Tibial artery (tissue), 4 donors: ENCODE data around the gene S100A2.
A peak's percentile ranks its signal among the peaks of the same experiment; 100 is the strongest.

Experiments used
- DNase-seq, 2 donors: peaks; one replicate each; pipeline ENCODE4 v3.0.0-alpha.2; 2019
- H3K27ac ChIP-seq, 2 donors: fragments of 200-600 bp; sonication (generic) in 1 of 2; 1 replicate in 1 of 2; 2 replicates in 1 of 2; pipeline ENCODE4 v1.5.1; 2018 to 2019; ENCODE audit warnings: mild to moderate bottlenecking in 1 of 2
- H3K27me3 ChIP-seq, 2 donors: fragments of 200-600 bp; sonication (generic) in 1 of 2; one replicate each; pipeline versions ENCODE4 v1.5.1 to v1.6.0; 2016 to 2019
- H3K36me3 ChIP-seq, 3 donors: fragments of 200-600 bp; sonication (generic) in 2 of 3; one replicate each; pipeline ENCODE4 v1.5.1; 2016 to 2019; ENCODE audit warnings: mild to moderate bottlenecking in 2 of 3
- H3K4me1 ChIP-seq, 4 donors: fragments of 200-600 bp; sonication (generic) in 2 of 4; 1 replicate in 3 of 4; 2 replicates in 1 of 4; pipeline ENCODE4 v1.5.1; 2016 to 2019
- H3K4me3 ChIP-seq, 2 donors: fragments of 200-600 bp; sonication (generic) in 1 of 2; 1 replicate in 1 of 2; 2 replicates in 1 of 2; pipeline ENCODE4 v1.5.1; 2018 to 2019; ENCODE audit warnings: mild to moderate bottlenecking in 2 of 2
- H3K9me3 ChIP-seq, 3 donors: fragments of 200-600 bp; sonication (generic) in 1 of 3; one replicate each; pipeline ENCODE4 v1.5.1; 2016 to 2019
- intact Hi-C: fragments of 100-400 bp; cut with DNase I; formaldehyde crosslinking; loops from one replicate; pipeline ENCODE4 v1.15.0; 2023; ENCODE audit warnings: low total_unique reads
- TF ChIP-seq, protein P1 (sequence below), 2 experiments: fragments of 200-600 bp in 1 of 2; fragments of 450-650 bp in 1 of 2; IDR thresholded peaks; one replicate each; pipeline ENCODE4 v1.5.1; 2017 to 2019; ENCODE audit warnings: antibody characterized with exemption in 2 of 2, mild to moderate bottlenecking in 1 of 2, moderate library complexity in 1 of 2

Gene S100A2

DNA sequence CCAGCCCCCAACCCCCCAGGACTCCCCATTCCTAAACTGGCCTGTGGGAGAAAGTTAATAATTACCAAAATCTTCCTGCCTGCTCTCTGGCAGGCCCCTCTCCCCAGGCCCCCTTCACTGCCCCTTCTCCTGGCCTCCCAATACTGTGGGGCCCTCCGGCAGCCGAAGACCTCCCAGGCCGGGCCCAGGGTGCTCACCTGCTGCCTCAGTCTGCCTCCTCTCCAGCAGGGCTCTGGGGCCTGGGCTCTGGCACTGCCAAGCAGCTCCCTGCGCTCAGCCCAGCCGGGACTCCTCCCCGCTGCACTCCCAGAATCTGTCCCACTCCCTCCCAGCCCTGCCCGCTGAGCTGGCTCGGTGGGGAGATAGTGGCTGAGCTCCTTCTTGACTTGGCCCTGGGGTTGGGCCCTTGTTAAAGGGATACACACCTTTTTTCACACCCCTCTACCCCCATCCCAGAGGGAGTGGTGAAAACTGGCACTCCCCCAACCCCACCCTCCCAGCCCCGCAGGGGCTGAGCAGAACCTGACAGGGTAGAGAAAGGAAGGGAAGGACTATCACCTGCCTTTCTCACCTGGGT, 47.2 kb upstream of the S100A2 start, which contains the start of gene S100A16:
S100A16 (minus strand) TSS at position 383 of the 577 bp plus-strand sequence. CDS start 4,986 bp downstream, outside the sequence.
- Histone ChIP-seq H3K27ac (peak within 1 kb of the TSS; percentile 94 to 95), H3K4me3 (peak within 1 kb of the TSS; percentile 67 to 71), H3K9me3 (no peaks in the 10 kb centered on the region), H3K27me3 (no peaks in the 10 kb centered on the region), H3K4me1 (peaks cover 0 to 59% (median 37%) of the 10 kb centered on the region in 4 donors), H3K36me3 (peaks cover 0 to 2% (median 0%) of the 10 kb centered on the region in 3 donors)
- TF ChIP-seq, protein P1, sequence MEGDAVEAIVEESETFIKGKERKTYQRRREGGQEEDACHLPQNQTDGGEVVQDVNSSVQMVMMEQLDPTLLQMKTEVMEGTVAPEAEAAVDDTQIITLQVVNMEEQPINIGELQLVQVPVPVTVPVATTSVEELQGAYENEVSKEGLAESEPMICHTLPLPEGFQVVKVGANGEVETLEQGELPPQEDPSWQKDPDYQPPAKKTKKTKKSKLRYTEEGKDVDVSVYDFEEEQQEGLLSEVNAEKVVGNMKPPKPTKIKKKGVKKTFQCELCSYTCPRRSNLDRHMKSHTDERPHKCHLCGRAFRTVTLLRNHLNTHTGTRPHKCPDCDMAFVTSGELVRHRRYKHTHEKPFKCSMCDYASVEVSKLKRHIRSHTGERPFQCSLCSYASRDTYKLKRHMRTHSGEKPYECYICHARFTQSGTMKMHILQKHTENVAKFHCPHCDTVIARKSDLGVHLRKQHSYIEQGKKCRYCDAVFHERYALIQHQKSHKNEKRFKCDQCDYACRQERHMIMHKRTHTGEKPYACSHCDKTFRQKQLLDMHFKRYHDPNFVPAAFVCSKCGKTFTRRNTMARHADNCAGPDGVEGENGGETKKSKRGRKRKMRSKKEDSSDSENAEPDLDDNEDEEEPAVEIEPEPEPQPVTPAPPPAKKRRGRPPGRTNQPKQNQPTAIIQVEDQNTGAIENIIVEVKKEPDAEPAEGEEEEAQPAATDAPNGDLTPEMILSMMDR (IDR thresholded peaks at IDR 0.05): peak in 1 of 2 experiments; percentile 12
- peak; percentile 84 to 94 for DNase-seq
- intact Hi-C loops: no loop called here

DNA sequence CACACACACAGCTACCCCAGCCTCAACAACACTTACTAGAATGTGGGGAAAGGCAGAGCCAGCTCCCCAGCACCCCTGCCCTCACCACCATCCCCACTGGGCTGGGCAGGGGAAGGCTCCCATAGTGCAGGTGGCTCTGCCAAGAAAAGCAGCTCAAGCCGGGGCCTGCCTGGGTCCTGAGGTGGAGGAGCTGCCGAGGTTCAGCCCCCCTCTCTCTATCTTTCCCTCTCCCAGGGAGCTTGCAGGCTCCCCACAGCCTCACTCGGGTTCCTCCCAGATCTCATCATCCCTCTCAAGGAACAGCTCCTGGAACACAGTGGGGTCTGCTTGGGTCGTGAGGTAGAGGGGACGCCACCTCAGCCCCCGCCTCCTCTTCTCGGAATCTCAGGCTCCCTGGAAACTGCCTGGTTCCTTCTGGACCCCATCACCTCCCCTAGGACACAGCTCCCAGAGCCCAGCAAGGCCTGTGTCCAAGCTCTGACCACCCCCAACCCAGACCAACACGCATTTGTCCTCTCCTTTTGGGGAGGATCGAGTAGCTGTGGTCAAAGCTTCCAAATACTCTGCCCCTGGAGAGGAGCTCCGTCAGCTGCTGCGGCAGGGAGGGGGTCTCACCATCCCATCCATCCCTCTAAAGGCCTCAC, 46.6 kb upstream of the S100A2 start:
- intact Hi-C loops: no loop called here
- no peaks in the 10 kb centered on the region for H3K27me3 ChIP-seq
- peaks cover 5 to 9% (median 5%) of the 10 kb centered on the region in 3 donors for H3K36me3 ChIP-seq
- H3K27ac ChIP-seq: peak overlapping the region; percentile 94 to 95
- DNase-seq: no peak
- TF ChIP-seq, protein P1 (IDR thresholded peaks at IDR 0.05): no peak
- peak overlapping the region; percentile 67 to 71 for H3K4me3 ChIP-seq
- no peaks in the 10 kb centered on the region for H3K9me3 ChIP-seq
- H3K4me1 ChIP-seq: peaks cover 0 to 59% (median 36%) of the 10 kb centered on the region in 4 donors

DNA sequence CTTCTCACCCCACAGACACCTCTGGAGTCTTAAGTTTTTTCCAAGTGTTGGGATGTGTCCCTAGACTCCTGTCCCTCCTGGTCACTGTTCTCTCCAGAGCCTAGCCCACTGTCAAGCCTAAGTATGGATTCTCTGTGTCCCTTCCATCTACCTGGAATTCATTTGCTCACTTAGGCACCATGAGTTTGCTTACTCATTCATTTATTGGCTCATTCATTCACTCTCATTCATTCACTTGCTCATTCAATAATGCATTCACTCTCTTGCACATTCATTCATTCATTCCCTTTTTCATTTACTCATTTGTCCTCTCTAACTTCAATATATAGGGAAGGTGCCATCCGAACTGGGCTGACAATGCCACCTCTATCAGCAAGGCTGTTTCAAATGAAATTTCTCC, 45.7 kb upstream of the S100A2 start:
- intact Hi-C loops: no loop called here
- Histone ChIP-seq H3K27me3 (no peaks in the 10 kb centered on the region), H3K4me1 (peaks cover 0 to 62% (median 35%) of the 10 kb centered on the region in 4 donors), H3K27ac (peak overlapping the region; percentile 94 to 95), H3K36me3 (peaks cover 12 to 17% (median 13%) of the 10 kb centered on the region in 3 donors), H3K9me3 (no peaks in the 10 kb centered on the region), H3K4me3 (peak overlapping the region; percentile 67 to 71)
- no peak for DNase-seq
- TF ChIP-seq, protein P1 (IDR thresholded peaks at IDR 0.05): no peak

DNA sequence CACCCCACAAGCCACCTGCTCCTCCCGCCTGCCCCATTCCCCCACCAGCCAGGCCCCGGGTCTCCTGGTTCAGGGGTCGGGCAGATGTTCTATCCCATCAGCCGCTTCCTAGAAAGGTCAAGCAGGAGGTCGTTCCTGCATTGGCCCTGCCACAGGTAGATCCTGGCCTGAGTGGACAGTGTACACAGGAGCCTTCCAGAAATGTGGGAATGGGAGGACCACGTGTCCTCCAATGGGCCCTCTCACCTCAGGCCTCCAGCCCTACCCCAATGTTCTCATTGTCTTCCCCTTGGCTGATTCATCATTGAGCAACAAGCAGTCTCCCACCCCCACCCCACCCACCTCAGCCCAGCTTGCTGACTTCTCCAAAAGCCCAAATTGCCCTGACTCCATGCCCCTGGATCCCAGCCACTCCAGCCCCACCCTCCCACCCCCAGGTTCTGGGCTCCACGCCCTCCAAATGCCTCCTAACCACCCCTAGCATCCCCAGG, 45.2 kb upstream of the S100A2 start:
- no peak for DNase-seq
- peak overlapping the region; percentile 76 to 95 for H3K27ac ChIP-seq
- no peaks in the 10 kb centered on the region for H3K27me3 ChIP-seq
- intact Hi-C loops: no loop called here
- no peaks in the 10 kb centered on the region for H3K9me3 ChIP-seq
- H3K4me3 ChIP-seq: peak overlapping the region; percentile 67 to 71
- TF ChIP-seq, protein P1 (IDR thresholded peaks at IDR 0.05): no peak
- H3K36me3 ChIP-seq: peaks cover 13 to 22% (median 15%) of the 10 kb centered on the region in 3 donors
- H3K4me1 ChIP-seq: peaks cover 0 to 57% (median 35%) of the 10 kb centered on the region in 4 donors

DNA sequence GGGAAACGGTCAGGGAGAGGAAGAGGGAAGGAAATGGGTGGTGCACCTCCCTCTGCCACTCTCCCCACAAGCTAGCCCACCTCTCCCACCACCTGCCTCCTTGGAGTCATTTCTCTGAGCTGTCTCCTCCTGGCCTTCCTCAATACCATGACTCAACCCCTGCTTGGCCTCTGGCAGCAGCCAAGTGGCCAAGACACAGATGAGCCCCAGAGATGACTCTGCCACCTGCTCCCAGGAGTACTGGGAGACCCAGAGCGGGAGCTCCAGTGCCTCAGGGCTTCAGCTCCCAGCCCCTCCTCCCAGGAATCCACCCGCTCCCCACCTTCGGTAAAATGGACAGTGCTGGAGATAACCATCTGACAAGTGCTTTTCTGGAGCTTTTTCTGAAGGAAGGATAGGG, 44.7 kb upstream of the S100A2 start:
- Histone ChIP-seq H3K9me3 (no peaks in the 10 kb centered on the region), H3K4me3 (peak overlapping the region in 1 of 2 donors; percentile 71), H3K4me1 (peaks cover 0 to 57% (median 35%) of the 10 kb centered on the region in 4 donors), H3K36me3 (peaks cover 13 to 28% (median 17%) of the 10 kb centered on the region in 3 donors), H3K27ac (peak overlapping the region; percentile 76 to 95), H3K27me3 (no peaks in the 10 kb centered on the region)
- DNase-seq: no peak
- TF ChIP-seq, protein P1 (IDR thresholded peaks at IDR 0.05): no peak
- intact Hi-C loops: no loop called here
